HEK293T (cell line): Measurements from ENCODE around the gene CD36.

Experiments
- ARNT ChIP-seq: fragments of 450-650 bp; IDR thresholded peaks from 2 replicates; pipeline ENCODE4 v1.6.1; 2017; ENCODE audit warnings: mild to moderate bottlenecking
- BHLHE40 ChIP-seq: fragments of 450-650 bp; IDR thresholded peaks from 2 replicates; pipeline ENCODE4 v1.6.1; 2016; ENCODE audit warnings: mild to moderate bottlenecking, moderate library complexity, borderline replicate concordance
- CTBP1 ChIP-seq: fragments of 450-650 bp; IDR thresholded peaks from 2 replicates; pipeline ENCODE4 v1.6.1; 2016; ENCODE audit warnings: borderline replicate concordance
- ELF4 ChIP-seq: fragments of 450-650 bp; IDR thresholded peaks from 2 replicates; pipeline ENCODE4 v1.6.1; 2017; ENCODE audit warnings: antibody characterized with exemption
- FOXA1 ChIP-seq: fragments of 450-650 bp; IDR thresholded peaks from 2 replicates; pipeline ENCODE4 v1.6.1; 2016; ENCODE audit warnings: mild to moderate bottlenecking
- FOXM1 ChIP-seq: fragments of 450-650 bp; IDR thresholded peaks from 2 replicates; pipeline ENCODE4 v1.6.1; 2017; ENCODE audit warnings: mild to moderate bottlenecking, borderline replicate concordance
- HDGF ChIP-seq: fragments of 450-650 bp; IDR thresholded peaks from 2 replicates; pipeline ENCODE4 v1.6.1; 2017; ENCODE audit warnings: antibody characterized with exemption, borderline replicate concordance
- NFRKB ChIP-seq: fragments of 450-650 bp; IDR thresholded peaks from 2 replicates; pipeline ENCODE4 v1.6.1; 2016; ENCODE audit warnings: mild to moderate bottlenecking, moderate library complexity
- SP1 ChIP-seq: fragments of 450-650 bp; IDR thresholded peaks from 2 replicates; pipeline ENCODE4 v1.6.1; 2017
- SUZ12 ChIP-seq: fragments of 450-650 bp; IDR thresholded peaks from 2 replicates; pipeline ENCODE4 v1.6.1; 2016; ENCODE audit warnings: mild to moderate bottlenecking
- TARDBP ChIP-seq: fragments of 450-650 bp; IDR thresholded peaks from 2 replicates; pipeline ENCODE4 v1.6.1; 2016
- ZNF384 ChIP-seq: fragments of 450-650 bp; IDR thresholded peaks from 2 replicates; pipeline ENCODE4 v1.6.1; 2016

DNA sequence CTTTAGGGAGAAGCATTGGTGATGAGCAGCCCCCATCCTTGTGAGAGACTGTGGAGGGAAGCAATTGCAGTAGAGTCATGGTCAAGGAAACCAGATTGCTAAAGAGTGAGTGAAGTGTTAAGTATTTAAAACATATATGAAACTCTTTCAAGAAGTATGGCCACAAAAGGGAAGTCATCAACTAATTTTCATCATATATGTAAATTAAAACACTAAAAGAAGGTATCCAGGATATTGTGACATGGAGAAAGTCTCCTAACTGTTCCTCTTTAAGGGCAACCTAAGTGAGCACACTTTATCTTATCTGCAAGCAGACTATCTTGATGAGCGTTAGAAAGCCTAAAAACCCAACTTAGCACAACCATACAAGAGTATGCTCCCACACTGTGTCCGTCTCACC is 69.7 kb downstream of the CD36 start:
- no peak for TF ChIP-seq FOXM1
- TF ChIP-seq BHLHE40 = no peak
- TF ChIP-seq ARNT = no peak
- TF ChIP-seq HDGF = no peak
- TF ChIP-seq CTBP1 = no peak
- TF ChIP-seq ELF4 = no peak
- no peak for TF ChIP-seq FOXA1
- no peak for TF ChIP-seq SP1
- TF ChIP-seq ZNF384 = no peak
- no peak for TF ChIP-seq TARDBP
- no peak for TF ChIP-seq NFRKB
- no peak for TF ChIP-seq SUZ12
